Loucy (cell line): ENCODE measurements around the gene MACROD2.

ENCODE experiments used
- H2AFZ ChIP-seq: fragments of 200-600 bp; sonication (generic); 2 replicates; pipeline ENCODE4 v1.6.0; 2016; ENCODE audit warnings: antibody characterized with exemption, mild to moderate bottlenecking, low read length, moderate library complexity
- H3F3A ChIP-seq: fragments of 200-600 bp; 2 replicates; pipeline ENCODE4 v1.6.0; 2016; ENCODE audit warnings: antibody characterized with exemption, low read depth, mild to moderate bottlenecking
- H3K27me3 ChIP-seq: fragments of 200-600 bp; sonication (generic); 2 replicates; pipeline ENCODE4 v1.6.1; 2014; ENCODE audit warnings: low read length, mild to moderate bottlenecking; ENCODE audit not compliant: insufficient read depth, poor library complexity, severe bottlenecking
- H3K36me3 ChIP-seq: fragments of 200-600 bp; sonication (generic); 2 replicates; pipeline ENCODE4 v1.6.1; 2016; ENCODE audit warnings: low read length; ENCODE audit not compliant: insufficient read depth
- H3K4me1 ChIP-seq: fragments of 200-600 bp; sonication (generic); 2 replicates; pipeline ENCODE4 v1.5.1; 2014; ENCODE audit warnings: low read length, mild to moderate bottlenecking; ENCODE audit not compliant: insufficient read depth, poor library complexity, severe bottlenecking
- H3K4me2 ChIP-seq: fragments of 200-600 bp; sonication (generic); 2 replicates; pipeline ENCODE4 v1.6.0; 2014; ENCODE audit warnings: antibody characterized with exemption, low read length, low read depth, mild to moderate bottlenecking; ENCODE audit not compliant: poor library complexity, severe bottlenecking
- H3K4me3 ChIP-seq: fragments of 200-600 bp; sonication (generic); 2 replicates; pipeline ENCODE4 v1.5.1; 2014; ENCODE audit warnings: low read length, mild to moderate bottlenecking, mixed read lengths; ENCODE audit not compliant: poor library complexity, severe bottlenecking
- H3K79me2 ChIP-seq: fragments of 200-600 bp; sonication (generic); 2 replicates; pipeline ENCODE4 v1.6.1; 2014; ENCODE audit warnings: low read length; ENCODE audit not compliant: insufficient read depth
- H3K9ac ChIP-seq: fragments of 200-600 bp; sonication (generic); 2 replicates; pipeline ENCODE4 v1.6.0; 2014; ENCODE audit warnings: mild to moderate bottlenecking, low read depth, low read length, moderate library complexity; ENCODE audit not compliant: poor library complexity, severe bottlenecking
- H3K9me2 ChIP-seq: fragments of 200-600 bp; sonication (generic); replicated peaks from 2 replicates; pipeline ENCODE4 v1.6.1; 2016; ENCODE audit warnings: low read depth, low read length, mixed read lengths
- H3K9me3 ChIP-seq: fragments of 200-600 bp; sonication (generic); 2 replicates; pipeline ENCODE4 v1.6.1; 2014; ENCODE audit warnings: mild to moderate bottlenecking, antibody characterized with exemption, low read length, low read depth; ENCODE audit not compliant: insufficient read depth
- H4K20me1 ChIP-seq: fragments of 200-600 bp; sonication (generic); 2 replicates; pipeline ENCODE4 v1.6.0; 2014; ENCODE audit warnings: antibody characterized with exemption, low read length, mild to moderate bottlenecking; ENCODE audit not compliant: insufficient read depth, poor library complexity, severe bottlenecking
- EZH2phosphoT487 ChIP-seq: fragments of 200-600 bp; IDR thresholded peaks from 2 replicates; pipeline ENCODE4 v1.6.1; 2018; ENCODE audit warnings: antibody characterized with exemption, mild to moderate bottlenecking, moderate library complexity, borderline replicate concordance
- TF ChIP-seq, protein P1 (sequence below): fragments of 200-600 bp; sonication (generic); conservative IDR thresholded peaks from 2 replicates; pipeline ENCODE4 v1.5.1; 2014; ENCODE audit warnings: mild to moderate bottlenecking, antibody characterized with exemption, low read length

MACROD2 gene

DNA sequence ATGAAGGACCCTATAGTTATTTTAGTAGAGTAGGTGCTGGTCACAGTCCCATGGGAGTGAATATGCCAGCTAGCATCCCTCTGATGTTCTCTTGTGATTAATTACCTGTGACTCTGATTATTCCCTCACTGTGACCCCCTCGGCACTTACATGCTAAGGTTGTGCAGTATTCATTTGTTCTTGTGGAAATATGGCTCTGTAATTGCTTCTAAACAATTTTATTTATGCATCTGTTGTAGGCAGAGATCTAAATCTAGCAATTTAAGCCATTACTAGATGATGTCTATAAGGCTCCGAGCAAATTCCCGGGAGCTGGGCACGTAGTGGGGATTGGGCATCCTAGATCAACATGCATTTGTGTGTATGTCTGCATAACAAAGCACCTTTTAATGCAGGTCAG, 1616.2 kb downstream of the MACROD2 start:
- Histone ChIP-seq H3F3A (no peaks in the 10 kb centered on the region), H3K4me3 (no peak overlapping the region), H3K36me3 (no peaks in the 10 kb centered on the region), H3K9ac (no peak overlapping the region), H3K27me3 (no peaks in the 10 kb centered on the region), H3K4me2 (no peak overlapping the region), H4K20me1 (no peaks in the 10 kb centered on the region), H3K9me3 (peaks cover 4% of the 10 kb centered on the region; the same call in 1 of the 2 replicates), H3K4me1 (no peaks in the 10 kb centered on the region), H3K79me2 (no peaks in the 10 kb centered on the region), H2AFZ (no peak overlapping the region), H3K9me2 (no peaks in the 10 kb centered on the region)
- TF ChIP-seq, protein P1, sequence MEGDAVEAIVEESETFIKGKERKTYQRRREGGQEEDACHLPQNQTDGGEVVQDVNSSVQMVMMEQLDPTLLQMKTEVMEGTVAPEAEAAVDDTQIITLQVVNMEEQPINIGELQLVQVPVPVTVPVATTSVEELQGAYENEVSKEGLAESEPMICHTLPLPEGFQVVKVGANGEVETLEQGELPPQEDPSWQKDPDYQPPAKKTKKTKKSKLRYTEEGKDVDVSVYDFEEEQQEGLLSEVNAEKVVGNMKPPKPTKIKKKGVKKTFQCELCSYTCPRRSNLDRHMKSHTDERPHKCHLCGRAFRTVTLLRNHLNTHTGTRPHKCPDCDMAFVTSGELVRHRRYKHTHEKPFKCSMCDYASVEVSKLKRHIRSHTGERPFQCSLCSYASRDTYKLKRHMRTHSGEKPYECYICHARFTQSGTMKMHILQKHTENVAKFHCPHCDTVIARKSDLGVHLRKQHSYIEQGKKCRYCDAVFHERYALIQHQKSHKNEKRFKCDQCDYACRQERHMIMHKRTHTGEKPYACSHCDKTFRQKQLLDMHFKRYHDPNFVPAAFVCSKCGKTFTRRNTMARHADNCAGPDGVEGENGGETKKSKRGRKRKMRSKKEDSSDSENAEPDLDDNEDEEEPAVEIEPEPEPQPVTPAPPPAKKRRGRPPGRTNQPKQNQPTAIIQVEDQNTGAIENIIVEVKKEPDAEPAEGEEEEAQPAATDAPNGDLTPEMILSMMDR: no peak
- TF ChIP-seq EZH2phosphoT487: no peak

DNA sequence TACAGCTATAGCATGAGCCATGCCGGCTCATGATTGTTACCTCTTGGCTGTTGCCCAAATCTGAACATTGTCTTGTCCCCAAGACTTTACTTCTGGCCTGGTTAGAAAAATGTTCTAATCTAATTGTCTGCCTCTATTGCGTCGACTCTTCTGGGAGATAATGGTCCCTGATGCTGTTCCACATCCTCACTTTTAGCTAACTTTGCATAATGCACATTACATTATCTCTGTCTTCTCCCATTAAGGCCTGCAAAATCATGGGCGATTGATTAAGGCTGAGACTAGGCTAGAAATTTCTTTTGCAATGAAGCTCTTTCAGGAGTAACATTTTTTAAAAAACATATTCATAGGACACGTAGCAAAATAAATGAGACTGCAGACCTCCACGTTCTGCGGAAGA, 1616.9 kb downstream of the MACROD2 start:
- Histone ChIP-seq H3K4me2 (no peak overlapping the region), H3K9me3 (peaks cover 4% of the 10 kb centered on the region; the same call in 1 of the 2 replicates), H4K20me1 (no peaks in the 10 kb centered on the region), H3K4me1 (no peaks in the 10 kb centered on the region), H3K4me3 (no peak overlapping the region), H3K79me2 (no peaks in the 10 kb centered on the region), H2AFZ (no peak overlapping the region), H3K27me3 (no peaks in the 10 kb centered on the region), H3K36me3 (no peaks in the 10 kb centered on the region), H3K9me2 (no peaks in the 10 kb centered on the region), H3K9ac (no peak overlapping the region), H3F3A (no peaks in the 10 kb centered on the region)
- TF ChIP-seq, protein P1: no peak
- TF ChIP-seq EZH2phosphoT487: no peak

DNA sequence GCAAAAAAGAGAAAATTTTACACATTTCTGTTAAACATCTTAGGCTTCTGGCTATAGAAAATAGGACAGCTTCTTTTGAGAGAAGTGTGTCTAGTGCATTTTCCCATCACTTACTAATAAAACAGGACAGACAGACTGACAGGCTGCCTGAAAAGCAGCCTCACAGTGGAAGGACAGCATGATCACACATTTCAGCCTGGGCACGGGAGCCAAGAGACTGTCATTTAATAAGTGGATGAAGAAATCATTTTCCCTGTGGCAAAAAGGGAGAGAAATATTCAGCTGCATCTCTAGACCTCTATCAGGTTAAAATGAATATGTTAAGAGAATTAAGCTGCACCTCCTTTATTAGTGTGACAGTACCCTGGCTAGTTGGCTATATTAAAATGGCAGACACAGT, 1617.5 kb downstream of the MACROD2 start:
- H4K20me1 ChIP-seq: no peaks in the 10 kb centered on the region
- no peaks in the 10 kb centered on the region for H3K9me2 ChIP-seq
- H3K36me3 ChIP-seq: no peaks in the 10 kb centered on the region
- H2AFZ ChIP-seq: no peak overlapping the region
- TF ChIP-seq, protein P1: no peak
- no peak for TF ChIP-seq EZH2phosphoT487
- H3K4me2 ChIP-seq: no peak overlapping the region
- no peaks in the 10 kb centered on the region for H3F3A ChIP-seq
- peaks cover 4% of the 10 kb centered on the region; the same call in 1 of the 2 replicates for H3K9me3 ChIP-seq
- H3K27me3 ChIP-seq: no peaks in the 10 kb centered on the region
- H3K4me1 ChIP-seq: no peaks in the 10 kb centered on the region
- no peaks in the 10 kb centered on the region for H3K79me2 ChIP-seq
- no peak overlapping the region for H3K9ac ChIP-seq
- H3K4me3 ChIP-seq: no peak overlapping the region
